ENCODE measurements around the gene SORCS3. TPM values are rescaled to one million over a fixed set of nuclear protein-coding genes. Genes with fewer than 3 reads are reported as not detected.

Gene SORCS3
- polyA plus RNA-seq, 3 donors: not detected

GRCh38 chr10:104804880-104805279, 163.8 kb downstream of the SORCS3 start:
- TF ChIP-seq CTCF (IDR thresholded peaks at IDR 0.05): no peak
- Histone ChIP-seq H3K4me2 (replicated peaks; ENCODE audit: extremely low read depth, low read length, poor library complexity, severe bottlenecking) (no peak overlapping the region), H3K9ac (ENCODE audit: insufficient read depth, low read length, poor library complexity, severe bottlenecking) (no peak overlapping the region), H4K20me1 (ENCODE audit: insufficient read depth, low read length) (no peaks in the 10 kb centered on the region), H3K27ac (ENCODE audit: low read depth in 1 of 2, low read length in 2 of 2) (no peak overlapping the region), H3K27me3 (ENCODE audit: control insufficient read depth in 2 of 2, insufficient read depth in 2 of 2, low read length in 2 of 2) (no peaks in the 10 kb centered on the region), H3K9me3 (replicated peaks in 1 of 2; ENCODE audit: control insufficient read depth in 1 of 2, insufficient read depth in 1 of 2, low read length in 2 of 2) (no peaks in the 10 kb centered on the region), H3K4me1 (ENCODE audit: control insufficient read depth in 1 of 2, insufficient read depth in 2 of 2, low read length in 2 of 2) (no peaks in the 10 kb centered on the region), H3K79me2 (ENCODE audit: insufficient read depth, low read length) (no peaks in the 10 kb centered on the region), H2AFZ (ENCODE audit: insufficient read depth, low read depth, low read length, poor library complexity, severe bottlenecking) (no peak overlapping the region), H3K36me3 (replicated peaks in 1 of 2; ENCODE audit: control insufficient read depth in 1 of 2, insufficient read depth in 2 of 2, low read length in 2 of 2) (no peaks in the 10 kb centered on the region), H3K4me3 (replicated peaks in 1 of 3; ENCODE audit: low read depth in 2 of 3, low read length in 3 of 3) (no peak overlapping the region)
- Mint-ChIP-seq H3K4me3 (no peak overlapping the region), H3K9me3 (peaks cover 0 to 2% (median 0%) of the 10 kb centered on the region in 7 donors), H3K4me1 (no peaks in the 10 kb centered on the region), H3K36me3 (no peaks in the 10 kb centered on the region), H3K27me3 (ENCODE audit: low read depth in 3 of 3) (peaks cover 0 to 1% (median 0%) of the 10 kb centered on the region in 3 donors), H3K27ac (no peak overlapping the region)
- WGBS (ENCODE audit: insufficient coverage): no CpG with 5 or more reads among the region's 1 CpG
- intact Hi-C loops (cut with micrococcal nuclease): no loop called here
- no peak for DNase-seq

GRCh38 chr10:104806801-104807200, 165.7 kb downstream of the SORCS3 start:
- TF ChIP-seq CTCF (IDR thresholded peaks at IDR 0.05): no peak
- no peak overlapping the region for H3K4me3 Mint-ChIP-seq
- no peak overlapping the region for H3K27ac ChIP-seq (ENCODE audit: low read depth in 1 of 2, low read length in 2 of 2)
- H3K9me3 Mint-ChIP-seq: peaks cover 0 to 2% (median 0%) of the 10 kb centered on the region in 7 donors
- no peak overlapping the region for H3K27ac Mint-ChIP-seq
- no peak overlapping the region for H3K9ac ChIP-seq (ENCODE audit: insufficient read depth, low read length, poor library complexity, severe bottlenecking)
- peaks cover 0 to 2% (median 1%) of the 10 kb centered on the region in 3 donors for H3K27me3 Mint-ChIP-seq (ENCODE audit: low read depth in 3 of 3)
- DNase-seq: no peak
- no CpG with 5 or more reads among the region's 2 CpGs for WGBS (ENCODE audit: insufficient coverage)
- no peak overlapping the region for H3K4me2 ChIP-seq (replicated peaks; ENCODE audit: extremely low read depth, low read length, poor library complexity, severe bottlenecking)
- H3K27me3 ChIP-seq (ENCODE audit: control insufficient read depth in 2 of 2, insufficient read depth in 2 of 2, low read length in 2 of 2): no peaks in the 10 kb centered on the region
- intact Hi-C loops (cut with micrococcal nuclease): no loop called here
- no peaks in the 10 kb centered on the region for H3K4me1 ChIP-seq (ENCODE audit: control insufficient read depth in 1 of 2, insufficient read depth in 2 of 2, low read length in 2 of 2)
- H3K9me3 ChIP-seq (replicated peaks in 1 of 2; ENCODE audit: control insufficient read depth in 1 of 2, insufficient read depth in 1 of 2, low read length in 2 of 2): no peaks in the 10 kb centered on the region
- no peaks in the 10 kb centered on the region for H4K20me1 ChIP-seq (ENCODE audit: insufficient read depth, low read length)
- H3K36me3 ChIP-seq (replicated peaks in 1 of 2; ENCODE audit: control insufficient read depth in 1 of 2, insufficient read depth in 2 of 2, low read length in 2 of 2): no peaks in the 10 kb centered on the region
- H3K79me2 ChIP-seq (ENCODE audit: insufficient read depth, low read length): no peaks in the 10 kb centered on the region
- no peak overlapping the region for H3K4me3 ChIP-seq (replicated peaks in 1 of 3; ENCODE audit: low read depth in 2 of 3, low read length in 3 of 3)
- no peaks in the 10 kb centered on the region for H3K36me3 Mint-ChIP-seq
- H2AFZ ChIP-seq (ENCODE audit: insufficient read depth, low read depth, low read length, poor library complexity, severe bottlenecking): no peak overlapping the region
- H3K4me1 Mint-ChIP-seq: no peaks in the 10 kb centered on the region
